HepG2 (cell line): ENCODE data around the gene HOXA10. TPM values are rescaled to one million over a fixed set of nuclear protein-coding genes. Genes with fewer than 3 reads are reported as not detected.

Experiments
- ATAC-seq: fragments of 200-7000 bp; cut with Tn5 transposase; 3 replicates; pipeline ENCODE4 v1.9.1; 2020; ENCODE audit warnings: mild to moderate bottlenecking, moderate library complexity
- BruUV-seq: library from RNA; stranded (reverse); fragments of 400-500 nt; replicated peaks from 2 replicates; lab custom pipeline; 2021; lab: Mats Ljungman, UMichigan
- CTCF ChIA-PET: fragments of 300-600 bp; formaldehyde crosslinking; extraction: SDS; loops from one replicate; lab custom pipeline; 2021; ENCODE audit warnings: low total read pairs, inconsistent platforms, low intra/inter-chr PET ratio; lab: Yijun Ruan, JAX
- POLR2A ChIA-PET: fragments of 350-600 bp; sonication (Branson Sonifier 250); formaldehyde crosslinking; loops from one replicate; lab custom pipeline; 2020; ENCODE audit warnings: antibody characterized with exemption, inconsistent platforms; lab: Yijun Ruan, JAX
- DNase-seq: peaks from one replicate; pipeline ENCODE4 v3.0.0-alpha.2; 2015; ENCODE audit warnings: low spot score
- FAIRE-seq: peaks from 3 replicates; lab custom pipeline; 2011; peaks lifted over from hg19 to GRCh38; lab: Jason Lieb, UNC
- H2AFZ ChIP-seq: one replicate; pipeline ENCODE4 v1.6.1; 2011; ENCODE audit warnings: low read length, inconsistent platforms
- H3K27ac ChIP-seq: fragments of 300-600 bp; 3 replicates; pipeline ENCODE4 v1.8.0; 2011; ENCODE audit warnings: mixed run types, mild to moderate bottlenecking, mixed read lengths, low read length, inconsistent platforms; ENCODE audit not compliant: insufficient read depth; ENCODE audit errors: extremely low read length
- H3K27me3 ChIP-seq, 2 experiments: fragments of 200-600 bp in 1 of 2; 2 replicates in 1 of 2; 3 replicates in 1 of 2; pipeline versions ENCODE4 v1.6.0 to v1.8.0; 2011; ENCODE audit warnings: low read length in 2 of 2, mild to moderate bottlenecking in 2 of 2, moderate library complexity in 2 of 2, inconsistent platforms in 1 of 2; ENCODE audit not compliant: insufficient read depth in 2 of 2, control insufficient read depth in 1 of 2
- H3K36me3 ChIP-seq, 2 experiments: fragments of 200-600 bp in 1 of 2; replicated peaks in 1 of 2; 2 replicates in 1 of 2; 3 replicates in 1 of 2; pipeline versions ENCODE4 v1.5.1 to v1.8.0; 2011; ENCODE audit warnings: low read length in 2 of 2, inconsistent platforms in 1 of 2; ENCODE audit not compliant: insufficient read depth in 2 of 2, control insufficient read depth in 1 of 2
- H3K4me1 ChIP-seq: 2 replicates; pipeline ENCODE4 v1.5.1; 2012; ENCODE audit warnings: low read length, inconsistent platforms; ENCODE audit not compliant: insufficient read depth
- H3K4me2 ChIP-seq: 2 replicates; pipeline ENCODE4 v1.6.0; 2011; ENCODE audit warnings: low read depth, low read length, inconsistent platforms
- H3K4me3 ChIP-seq, 3 experiments: fragments of 200-600 bp in 1 of 3; sonication (generic), shearing (Covaris generic) in 1 of 3; replicated peaks in 1 of 3; 2 replicates each; pipeline ENCODE4 v1.5.1; 2011 to 2016; ENCODE audit warnings: low read length in 3 of 3, inconsistent platforms in 2 of 3, low read depth in 2 of 3, mild to moderate bottlenecking in 2 of 3, control low read depth in 1 of 3, mixed read lengths in 1 of 3; ENCODE audit not compliant: insufficient read depth in 1 of 3
- H3K79me2 ChIP-seq: one replicate; pipeline ENCODE4 v1.6.1; 2011; ENCODE audit warnings: low read length, inconsistent platforms; ENCODE audit not compliant: insufficient read depth
- H3K9ac ChIP-seq: 2 replicates; pipeline ENCODE4 v1.6.0; 2011; ENCODE audit warnings: mild to moderate bottlenecking, low read depth, low read length, inconsistent platforms; ENCODE audit not compliant: insufficient read depth
- H3K9me3 ChIP-seq: 2 replicates; pipeline ENCODE4 v1.5.1; 2012; ENCODE audit warnings: mild to moderate bottlenecking, low read length
- H4K20me1 ChIP-seq: 2 replicates; pipeline ENCODE4 v1.6.0; 2011; ENCODE audit warnings: inconsistent platforms, mild to moderate bottlenecking, low read length, moderate library complexity; ENCODE audit not compliant: insufficient read depth
- KDM2A ChIP-seq: sonication (generic); formaldehyde crosslinking; IDR thresholded peaks from 2 replicates; pipeline ENCODE4 v1.4.0; 2020; ENCODE audit warnings: low read depth, missing genetic modification reagents, borderline replicate concordance
- MAF1 ChIP-seq: sonication (generic); formaldehyde crosslinking; IDR thresholded peaks from 2 replicates; pipeline ENCODE4 v1.5.0; 2020; ENCODE audit warnings: missing genetic modification reagents, borderline replicate concordance
- NONO ChIP-seq, 2 experiments: fragments of 450-650 bp in 1 of 2; sonication (generic) in 1 of 2; formaldehyde crosslinking in 1 of 2; IDR thresholded peaks in 1 of 2; conservative IDR thresholded peaks in 1 of 2; 2 replicates each; pipeline versions ENCODE4 v1.6.1 to v1.8.0; 2017 to 2022; ENCODE audit warnings: mild to moderate bottlenecking in 1 of 2, missing genetic modification reagents in 1 of 2, moderate library complexity in 1 of 2
- NPAS2 ChIP-seq: sonication (generic); formaldehyde crosslinking; IDR thresholded peaks from 2 replicates; pipeline ENCODE4 v1.8.0; 2022; ENCODE audit warnings: mild to moderate bottlenecking, missing genetic modification reagents, borderline replicate concordance
- PAWR ChIP-seq: sonication (generic); formaldehyde crosslinking; IDR thresholded peaks from 2 replicates; pipeline ENCODE4 v1.4.0; 2020; ENCODE audit warnings: missing genetic modification reagents, mild to moderate bottlenecking, borderline replicate concordance
- RARA ChIP-seq: IDR thresholded peaks from 2 replicates; pipeline ENCODE4 v1.6.1; 2016; ENCODE audit warnings: missing genetic modification reagents, missing compliant biosample characterization
- SPEN ChIP-seq: sonication (generic); formaldehyde crosslinking; IDR thresholded peaks from 2 replicates; pipeline ENCODE4 v1.5.1; 2020; ENCODE audit warnings: low read depth, mild to moderate bottlenecking, missing genetic modification reagents
- TGIF2 ChIP-seq: IDR thresholded peaks from 2 replicates; pipeline ENCODE4 v1.6.1; 2016; ENCODE audit warnings: control low read depth, missing compliant biosample characterization
- ZC3H13 ChIP-seq: sonication (generic); formaldehyde crosslinking; IDR thresholded peaks from 2 replicates; pipeline ENCODE4 v1.8.1; 2023; ENCODE audit warnings: mild to moderate bottlenecking, missing genetic modification reagents, moderate library complexity
- ZMYM3 ChIP-seq: sonication (generic); formaldehyde crosslinking; IDR thresholded peaks from 2 replicates; pipeline ENCODE4 v1.5.1; 2020; ENCODE audit warnings: mild to moderate bottlenecking, missing genetic modification reagents
- ZNF225 ChIP-seq: sonication (generic); formaldehyde crosslinking; IDR thresholded peaks from 2 replicates; pipeline ENCODE4 v1.4.0; 2020; ENCODE audit warnings: mild to moderate bottlenecking, missing genetic modification reagents
- ZNF33B ChIP-seq: sonication (generic); formaldehyde crosslinking; IDR thresholded peaks from 2 replicates; pipeline ENCODE4 v1.5.1; 2020; ENCODE audit warnings: mild to moderate bottlenecking, missing genetic modification reagents
- WGBS: methylation state at CpG from one replicate; pipeline ENCODE4 v1.1.6; 2017; ENCODE audit warnings: low lambda C conversion rate; 5-methylcytosine and 5-hydroxymethylcytosine counted together
- in situ Hi-C: cut with HindIII; loops from 2 replicates; pipeline ENCODE4 v1.10.0; 2017; ENCODE audit warnings: low pct_unique_long_range_greater_than_20kb; ENCODE audit not compliant: extremely low pct_ligation_motif_present
- intact Hi-C: fragments of 100-400 bp; cut with micrococcal nuclease; formaldehyde crosslinking; loops from one replicate; pipeline ENCODE4 v1.10.0; 2022; ENCODE audit not compliant: unreplicated experiment
- polyA plus RNA-seq, 8 experiments: library from polyadenylated mRNA; depleted of rRNA in 3 of 8; stranded (reverse) in 7 of 8; unstranded in 1 of 8; fragments of >200 nt; fragmentation: Illumina TruSeq in 4 of 8; extraction: Trizol in 4 of 8; gene quantifications; 2 replicates each; pipeline versions ENCODE4 v1.2.1 to v1.2.3, GENCODE V29; 2011 to 2016; ENCODE audit warnings: low read depth in 4 of 8, missing spikeins in 1 of 8, mixed read lengths in 1 of 8; ENCODE audit not compliant: insufficient read depth in 1 of 8
- total RNA-seq, 5 experiments: library from RNA; depleted of rRNA; stranded (reverse); fragments of >200 nt; fragmentation: Illumina TruSeq; extraction: Trizol; gene quantifications; 2 replicates each; pipeline ENCODE4 v1.2.3, GENCODE V29; 2016; ENCODE audit warnings: low read depth in 1 of 5
- TF ChIP-seq, protein P1 (sequence below): sonication (generic); formaldehyde crosslinking; IDR thresholded peaks from 2 replicates; pipeline ENCODE4 v1.5.0; 2020; ENCODE audit warnings: missing genetic modification reagents

Gene HOXA10
- total and polyA plus RNA-seq, 2 of the 13 experiments (the other 11 are each of a cell fraction or from before 2014, with no cell fraction given) = not detected

DNA sequence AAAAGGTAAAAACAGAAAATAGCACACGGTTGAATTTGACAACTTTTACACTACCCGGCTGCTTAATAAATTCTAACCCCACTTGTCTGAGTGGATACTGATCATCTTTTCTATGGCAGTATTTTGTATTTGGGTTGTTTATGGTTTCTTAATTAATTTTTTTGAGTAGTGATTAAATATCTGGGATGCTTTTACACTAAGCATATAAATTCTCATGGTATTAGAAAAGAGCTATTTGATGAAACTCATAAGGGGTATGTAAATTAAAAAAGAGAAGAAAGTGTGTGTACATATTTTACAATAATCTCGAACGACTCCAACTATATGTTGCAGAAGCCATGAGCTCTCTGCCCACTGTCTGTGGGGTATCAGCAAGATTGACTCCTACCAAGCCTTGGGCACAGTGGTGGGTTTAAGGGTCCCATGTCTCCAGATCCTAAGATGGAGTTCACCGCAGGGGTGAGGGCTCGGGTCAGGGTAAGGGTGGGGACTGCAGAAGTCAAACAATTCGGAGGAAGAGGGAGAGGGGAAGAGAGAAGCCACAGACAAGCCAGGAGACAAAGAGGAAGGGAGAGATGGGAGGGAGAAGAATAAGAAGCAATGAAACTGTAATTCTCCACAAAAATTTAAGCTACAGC lies 33.3 kb upstream of the HOXA10 start (continued):
- TF ChIP-seq NONO (IDR thresholded peaks at IDR 0.05) (no peak), NONO (CRISPR knock-in tag; conservative IDR thresholded peaks at IDR 0.05) (no peak), RARA (no peak), KDM2A (CRISPR knock-in tag) (no peak)

DNA sequence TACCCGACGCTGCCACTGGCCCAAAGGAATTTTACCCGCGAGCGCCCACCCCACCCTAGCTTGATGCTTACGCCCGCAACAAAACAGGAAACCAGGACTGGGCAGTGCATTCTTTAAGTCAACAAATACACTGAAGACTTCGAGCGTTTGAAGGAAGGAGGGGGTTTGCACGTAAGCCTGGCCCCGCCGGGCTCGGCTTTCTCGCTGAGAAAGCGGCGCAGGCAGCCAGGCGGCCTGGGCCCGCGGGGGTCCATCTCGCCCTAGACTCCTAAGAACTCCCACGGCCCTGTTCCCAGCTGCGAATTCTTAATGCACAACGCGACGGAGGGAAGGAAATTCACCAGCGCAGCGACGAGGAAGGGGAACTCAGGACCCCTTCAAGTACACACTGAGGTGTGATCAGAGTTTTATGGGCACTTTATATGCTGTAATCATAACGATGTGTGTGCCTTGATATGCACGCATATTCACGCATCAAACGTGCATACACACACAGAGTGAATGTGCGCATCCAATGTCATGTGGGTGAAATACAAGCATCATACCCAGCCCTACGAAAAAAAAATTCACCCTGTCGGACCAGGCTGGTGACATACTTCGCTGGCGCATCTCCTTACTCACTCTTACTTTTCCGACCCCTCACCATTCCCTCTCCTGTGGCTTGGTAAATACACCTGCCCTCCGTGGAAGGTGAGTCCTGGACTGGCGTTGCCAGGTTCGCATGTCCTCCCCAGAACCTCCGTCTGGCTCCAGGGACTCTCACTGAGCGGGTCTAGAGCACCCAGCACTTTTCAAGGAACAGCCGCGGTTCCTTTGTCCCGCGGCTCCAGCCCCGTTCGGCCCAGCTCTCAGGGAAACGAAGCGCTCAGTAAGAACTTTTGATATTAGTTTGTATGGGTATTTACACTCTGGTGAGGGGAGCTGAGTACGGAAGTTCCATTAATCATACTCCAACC lies 31.5 kb upstream of the HOXA10 start:
- DNase-seq = no peak
- H3K36me3 ChIP-seq = no peaks in the 10 kb centered on the region
- H4K20me1 ChIP-seq = no peaks in the 10 kb centered on the region
- CTCF ChIA-PET = no interaction called here
- 74% methylated on average over 40 of the region's 52 CpGs for WGBS
- H3K4me3 ChIP-seq = no peak overlapping the region
- BruUV-seq = no TSS peak
- no peak overlapping the region for H3K27ac ChIP-seq
- H3K4me1 ChIP-seq = peaks cover 25% of the 10 kb centered on the region
- TF ChIP-seq MAF1 = no peak
- no peak for TF ChIP-seq NPAS2 (CRISPR knock-in tag)
- TF ChIP-seq ZMYM3 = no peak
- TF ChIP-seq ZNF225 (CRISPR knock-in tag) = no peak
- TF ChIP-seq, protein P1, sequence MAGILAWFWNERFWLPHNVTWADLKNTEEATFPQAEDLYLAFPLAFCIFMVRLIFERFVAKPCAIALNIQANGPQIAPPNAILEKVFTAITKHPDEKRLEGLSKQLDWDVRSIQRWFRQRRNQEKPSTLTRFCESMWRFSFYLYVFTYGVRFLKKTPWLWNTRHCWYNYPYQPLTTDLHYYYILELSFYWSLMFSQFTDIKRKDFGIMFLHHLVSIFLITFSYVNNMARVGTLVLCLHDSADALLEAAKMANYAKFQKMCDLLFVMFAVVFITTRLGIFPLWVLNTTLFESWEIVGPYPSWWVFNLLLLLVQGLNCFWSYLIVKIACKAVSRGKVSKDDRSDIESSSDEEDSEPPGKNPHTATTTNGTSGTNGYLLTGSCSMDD (CRISPR knock-in tag) = no peak
- TF ChIP-seq ZC3H13 (CRISPR knock-in tag) = no peak
- no peak for TF ChIP-seq TGIF2 (CRISPR knock-in tag)
- no peak for TF ChIP-seq ZNF33B (CRISPR knock-in tag)
- TF ChIP-seq SPEN = no peak
- TF ChIP-seq PAWR (CRISPR knock-in tag) = no peak
- TF ChIP-seq, all 625 proteins: peak for 0
- H3K79me2 ChIP-seq = no peaks in the 10 kb centered on the region
- no peak overlapping the region for H2AFZ ChIP-seq
- ATAC-seq (no peak), FAIRE-seq (no peak)
- no peaks in the 10 kb centered on the region for H3K9me3 ChIP-seq
- POLR2A ChIA-PET = no interaction called here
- no peak overlapping the region for H3K9ac ChIP-seq
- in situ Hi-C loops (loop anchor here (10.0 kb wide), 1 partner anchor 369 kb away; no protein-coding TSS in a partner anchor), intact Hi-C loops (no loop called here)
- H3K4me2 ChIP-seq = peak overlapping the region; percentile 22
- peaks cover 13 to 90% of the 10 kb centered on the region in 2 experiments for H3K27me3 ChIP-seq
